Skeletal muscle satellite cell (primary cell): Measurements from ENCODE around the gene ELF1.
"Not testable (repeated sequence)": the region's sequence is repeated elsewhere in the genome, so short reads cannot be mapped to it uniquely, and the experiment has no call there.

Experiments used
- H3K27me3 ChIP-seq: 2 replicates; pipeline ENCODE4 v1.7.0; 2013; ENCODE audit warnings: low read length; ENCODE audit not compliant: control insufficient read depth, insufficient read depth
- H3K36me3 ChIP-seq: 2 replicates; pipeline ENCODE4 v1.7.0; 2013; ENCODE audit warnings: mild to moderate bottlenecking, control low read depth, low read length; ENCODE audit not compliant: insufficient read depth
- H3K4me1 ChIP-seq: 2 replicates; pipeline ENCODE4 v1.7.0; 2013; ENCODE audit warnings: low read length; ENCODE audit not compliant: control insufficient read depth, insufficient read depth
- H3K4me2 ChIP-seq: 2 replicates; pipeline ENCODE4 v1.7.0; 2013; ENCODE audit warnings: mild to moderate bottlenecking, low read length
- H3K4me3 ChIP-seq: 2 replicates; pipeline ENCODE4 v1.7.0; 2013; ENCODE audit warnings: low read length
- H3K9ac ChIP-seq: 2 replicates; pipeline ENCODE4 v1.7.0; 2013; ENCODE audit warnings: mild to moderate bottlenecking, low read depth, low read length, moderate library complexity
- H3K9me3 ChIP-seq: replicated peaks from 2 replicates; pipeline ENCODE4 v1.7.0; 2013; ENCODE audit warnings: mild to moderate bottlenecking, control low read depth, low read length

The ELF1 gene

DNA sequence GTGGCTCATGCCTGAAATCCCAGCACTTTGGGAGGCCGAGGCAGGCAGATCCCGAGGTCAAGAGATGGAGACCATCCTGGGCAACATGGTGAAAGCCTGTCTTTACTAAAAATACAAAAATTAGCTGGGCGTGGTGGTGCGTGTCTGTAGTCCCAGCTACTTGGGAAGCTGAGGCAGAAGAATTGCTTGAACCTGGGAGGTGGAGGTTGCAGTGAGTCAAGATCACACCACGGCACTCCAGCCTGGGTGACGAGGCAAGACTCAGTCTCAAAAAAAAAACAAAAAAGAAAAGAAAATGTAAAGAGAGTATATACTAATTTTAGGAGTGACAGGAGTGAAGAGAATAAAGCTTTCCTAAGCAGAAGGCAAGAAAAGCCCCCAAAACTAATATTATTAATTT lies 41.0 kb downstream of the ELF1 start:
- not testable (repeated sequence) for H3K9me3 ChIP-seq, H3K4me2 ChIP-seq, H3K36me3 ChIP-seq, H3K9ac ChIP-seq, H3K4me3 ChIP-seq, H3K27me3 ChIP-seq
- peaks cover 11% of the 10 kb centered on the region for H3K4me1 ChIP-seq

- H3K27me3 ChIP-seq, result no peaks in the 10 kb centered on the region
- H3K9ac ChIP-seq, result no peak overlapping the region
- H3K36me3 ChIP-seq, result no peaks in the 10 kb centered on the region
- no peaks in the 10 kb centered on the region for H3K9me3 ChIP-seq
- no peaks in the 10 kb centered on the region for H3K4me1 ChIP-seq
- no peak overlapping the region for H3K4me3 ChIP-seq
- no peak overlapping the region for H3K4me2 ChIP-seq
These were observed 43.7 kb downstream of the ELF1 start for GRCh38 chr13:40975441-40975840.

DNA sequence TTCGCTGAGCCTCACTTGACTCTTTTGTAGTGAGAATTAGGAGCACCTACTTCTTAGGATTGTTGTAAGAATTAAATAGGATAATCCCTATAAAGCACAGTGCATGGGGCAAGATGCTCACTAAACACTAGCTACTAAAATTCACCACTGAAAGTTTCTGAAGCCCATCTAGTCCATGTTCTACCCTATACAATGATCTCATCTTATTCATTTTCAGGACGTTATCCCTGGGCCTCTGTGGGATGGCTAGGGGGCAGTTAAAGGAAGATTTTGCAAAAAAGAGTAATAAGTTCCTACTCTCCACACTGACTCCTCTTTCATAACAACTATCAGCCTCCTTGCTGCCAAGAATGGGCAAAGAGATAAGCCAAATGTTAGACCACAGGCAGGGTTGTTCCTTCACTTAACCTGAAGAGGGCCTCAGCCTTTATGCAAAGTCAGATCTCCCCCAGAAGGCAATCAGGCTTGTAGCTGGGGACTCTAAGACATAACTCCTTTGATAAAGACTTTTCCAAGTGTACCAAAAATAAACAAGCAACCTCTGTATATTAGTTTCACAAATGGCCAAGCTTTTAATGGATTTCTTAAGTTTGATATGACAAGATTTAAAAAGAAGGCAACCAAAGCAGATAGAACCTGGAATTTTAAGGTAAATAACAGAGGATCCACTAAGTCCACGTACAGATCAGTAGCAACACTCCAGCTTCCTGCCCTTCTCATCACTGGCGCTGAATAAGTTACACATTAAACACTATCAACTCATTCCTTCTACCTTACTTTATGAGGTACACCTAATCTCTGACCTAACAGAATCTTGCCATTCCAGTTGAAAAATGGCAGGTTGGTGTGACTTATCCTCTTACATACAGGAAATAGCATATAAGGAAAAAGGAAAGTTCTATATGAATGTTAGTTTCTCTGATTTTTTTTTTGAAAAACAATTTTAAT lies 44.4 kb downstream of the ELF1 start:
- H3K9ac ChIP-seq, result no peak overlapping the region
- no peaks in the 10 kb centered on the region for H3K4me1 ChIP-seq

GRCh38 chr13:40973409-40973808 lies 45.7 kb downstream of the ELF1 start:
- Histone ChIP-seq H3K36me3 (no peaks in the 10 kb centered on the region), H3K9me3 (no peaks in the 10 kb centered on the region), H3K4me2 (no peak overlapping the region), H3K4me1 (no peaks in the 10 kb centered on the region), H3K4me3 (no peak overlapping the region), H3K9ac (no peak overlapping the region), H3K27me3 (no peaks in the 10 kb centered on the region)

More for the DNA sequence above, 44.4 kb downstream of the ELF1 start:
- H3K36me3 ChIP-seq, result no peaks in the 10 kb centered on the region
- H3K9me3 ChIP-seq, result no peaks in the 10 kb centered on the region
- H3K4me2 ChIP-seq, result no peak overlapping the region
- H3K27me3 ChIP-seq, result no peaks in the 10 kb centered on the region
- no peak overlapping the region for H3K4me3 ChIP-seq

GRCh38 chr13:40971321-40971720 lies 47.8 kb downstream of the ELF1 start:
- Histone ChIP-seq H3K27me3 (no peaks in the 10 kb centered on the region), H3K4me1 (no peaks in the 10 kb centered on the region), H3K9ac (no peak overlapping the region), H3K36me3 (no peaks in the 10 kb centered on the region), H3K4me2 (no peak overlapping the region), H3K9me3 (no peaks in the 10 kb centered on the region), H3K4me3 (no peak overlapping the region)

DNA sequence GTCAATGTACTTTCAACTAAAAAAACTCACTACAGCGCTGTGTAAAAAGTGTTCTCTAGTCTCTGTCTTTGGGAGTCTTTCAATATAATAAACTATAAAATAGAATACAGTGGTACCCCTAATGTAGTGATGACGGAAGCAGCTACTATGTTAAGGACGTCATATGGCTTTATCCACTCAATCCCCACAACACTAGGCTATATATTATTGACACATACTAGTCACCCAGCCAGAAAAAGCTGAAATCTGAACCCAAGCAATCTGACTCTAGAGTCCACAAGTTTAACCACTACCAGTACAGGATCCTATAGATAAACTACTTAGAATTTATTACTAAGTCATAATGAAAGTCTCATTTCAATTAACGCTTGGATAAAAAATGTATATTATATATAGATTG lies 48.3 kb downstream of the ELF1 start:
- H3K27me3 ChIP-seq, result no peaks in the 10 kb centered on the region
- H3K9ac ChIP-seq, result no peak overlapping the region
- no peak overlapping the region for H3K4me2 ChIP-seq
- H3K9me3 ChIP-seq, result no peaks in the 10 kb centered on the region
- no peak overlapping the region for H3K4me3 ChIP-seq
- no peaks in the 10 kb centered on the region for H3K36me3 ChIP-seq
- no peaks in the 10 kb centered on the region for H3K4me1 ChIP-seq

DNA sequence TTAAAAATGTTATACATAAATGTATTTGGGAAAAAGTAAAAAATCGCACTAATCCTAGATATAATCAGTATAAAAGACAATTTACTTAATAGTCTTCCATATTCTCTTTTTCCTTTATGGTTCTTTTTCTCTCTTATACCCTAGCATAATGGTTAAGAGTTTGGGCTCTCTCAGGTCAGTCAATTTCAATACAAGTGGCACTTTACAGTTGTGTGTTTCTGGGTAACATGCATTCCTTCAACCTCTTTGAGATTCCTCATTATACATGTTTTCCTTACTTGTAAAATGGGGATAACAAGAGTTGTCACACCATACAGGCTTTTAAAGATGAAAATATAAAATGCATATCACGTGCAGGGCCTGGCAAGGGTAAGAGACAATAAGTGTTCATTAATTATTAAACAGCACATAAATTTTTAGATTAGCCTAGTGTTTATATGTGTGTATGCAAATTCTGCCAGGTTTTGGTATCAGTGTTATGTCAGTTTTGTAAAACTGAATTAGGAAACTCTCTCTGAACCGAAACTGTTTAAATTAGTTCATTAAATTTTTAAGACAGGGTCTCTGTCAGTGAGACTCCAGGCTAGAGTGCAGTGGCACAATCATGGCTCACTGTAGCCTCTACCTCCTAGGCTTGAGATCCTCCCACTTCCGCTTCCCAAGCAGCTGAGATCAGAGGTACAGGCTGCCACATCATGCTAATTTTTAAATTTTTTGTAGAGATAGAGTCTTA lies 49.8 kb downstream of the ELF1 start:
- Histone ChIP-seq H3K9ac (no peak overlapping the region), H3K4me1 (no peaks in the 10 kb centered on the region), H3K4me2 (no peak overlapping the region), H3K4me3 (no peak overlapping the region), H3K27me3 (no peaks in the 10 kb centered on the region), H3K9me3 (no peaks in the 10 kb centered on the region), H3K36me3 (no peaks in the 10 kb centered on the region)

GRCh38 chr13:40968416-40969000 lies 50.6 kb downstream of the ELF1 start:
- Histone ChIP-seq H3K4me1 (no peaks in the 10 kb centered on the region), H3K4me2 (no peak overlapping the region), H3K4me3 (no peak overlapping the region), H3K9me3 (no peaks in the 10 kb centered on the region), H3K27me3 (no peaks in the 10 kb centered on the region), H3K9ac (no peak overlapping the region), H3K36me3 (no peaks in the 10 kb centered on the region)

GRCh38 chr13:40966298-40966697 lies 52.8 kb downstream of the ELF1 start:
- Histone ChIP-seq H3K27me3 (no peaks in the 10 kb centered on the region), H3K4me2 (no peak overlapping the region), H3K4me1 (no peaks in the 10 kb centered on the region), H3K36me3 (no peaks in the 10 kb centered on the region), H3K9me3 (no peaks in the 10 kb centered on the region), H3K4me3 (no peak overlapping the region), H3K9ac (no peak overlapping the region)

DNA sequence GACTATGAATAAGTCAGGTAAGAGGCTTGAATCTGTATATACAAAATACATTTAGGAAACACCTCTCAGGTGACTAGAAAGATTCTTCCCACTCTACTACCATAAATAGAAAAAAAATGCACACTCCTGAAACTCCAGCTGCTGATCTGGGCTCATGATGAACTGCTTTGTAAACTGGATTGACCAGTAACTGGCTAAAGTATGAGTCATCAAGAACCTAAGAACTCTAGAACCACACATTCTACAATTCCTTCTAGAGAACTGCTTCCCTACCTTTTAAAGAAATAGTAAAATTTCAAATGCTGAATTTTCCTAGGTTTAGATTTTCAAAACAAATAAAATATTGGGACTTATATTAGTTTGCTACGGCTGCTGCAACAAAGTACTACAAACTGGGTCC lies 55.2 kb downstream of the ELF1 start:
- Histone ChIP-seq H3K4me1 (no peaks in the 10 kb centered on the region), H3K36me3 (no peaks in the 10 kb centered on the region), H3K9me3 (no peaks in the 10 kb centered on the region), H3K27me3 (no peaks in the 10 kb centered on the region), H3K4me3 (no peak overlapping the region), H3K4me2 (no peak overlapping the region), H3K9ac (no peak overlapping the region)

GRCh38 chr13:40961826-40962225 lies 57.3 kb downstream of the ELF1 start:
- Histone ChIP-seq H3K9ac (no peak overlapping the region), H3K36me3 (peaks cover 10% of the 10 kb centered on the region), H3K9me3 (no peaks in the 10 kb centered on the region), H3K4me3 (no peak overlapping the region), H3K27me3 (no peaks in the 10 kb centered on the region), H3K4me1 (no peaks in the 10 kb centered on the region), H3K4me2 (no peak overlapping the region)
